ENCODE measurements around the gene PLEKHG4B.

PLEKHG4B gene

GRCh38 chr5:139579-140442, 47.8 kb downstream of the PLEKHG4B start:
- no peak for DNase-seq

GRCh38 chr5:140443-140829, 48.5 kb downstream of the PLEKHG4B start:
- no peak for DNase-seq

- DNase-seq, result no peak
Measured at GRCh38 chr5:141211-141610, 49.2 kb downstream of the PLEKHG4B start.

- no peak for DNase-seq
Measured at GRCh38 chr5:141761-142160, 49.8 kb downstream of the PLEKHG4B start.

GRCh38 chr5:142246-142810, 50.4 kb downstream of the PLEKHG4B start:
- DNase-seq, result no peak

- no peak for DNase-seq
Measured at GRCh38 chr5:143041-143440, 51.1 kb downstream of the PLEKHG4B start.

- DNase-seq, result no peak
Measured at GRCh38 chr5:144941-145340, 53.0 kb downstream of the PLEKHG4B start.

- DNase-seq, result no peak
Measured at GRCh38 chr5:145585-146323, 53.8 kb downstream of the PLEKHG4B start.

- DNase-seq, result no peak
Measured at GRCh38 chr5:147751-148150, 55.8 kb downstream of the PLEKHG4B start.

- peak; percentile 88 for DNase-seq
Measured at GRCh38 chr5:149745-150485, 57.9 kb downstream of the PLEKHG4B start.

- no peak for DNase-seq
Measured at GRCh38 chr5:150746-151145, 58.8 kb downstream of the PLEKHG4B start.

GRCh38 chr5:152077-152476, 60.1 kb downstream of the PLEKHG4B start:
- no peak for DNase-seq

- DNase-seq, result no peak
Measured at GRCh38 chr5:153256-153655, 61.3 kb downstream of the PLEKHG4B start.

GRCh38 chr5:154236-154635, 62.3 kb downstream of the PLEKHG4B start:
- no peak for DNase-seq

GRCh38 chr5:154826-155225, 62.9 kb downstream of the PLEKHG4B start:
- no peak for DNase-seq

GRCh38 chr5:155651-156410, 63.9 kb downstream of the PLEKHG4B start:
- no peak for DNase-seq

- DNase-seq, result no peak
Measured at GRCh38 chr5:156411-157072, 64.6 kb downstream of the PLEKHG4B start.

- no peak for DNase-seq
Measured at GRCh38 chr5:157126-157715, 65.3 kb downstream of the PLEKHG4B start.

GRCh38 chr5:157801-158200, 65.8 kb downstream of the PLEKHG4B start:
- no peak for DNase-seq

- no peak for DNase-seq
Measured at GRCh38 chr5:158807-159447, 67.0 kb downstream of the PLEKHG4B start.
